ENCODE measurements around the gene UQCC3. TPM values are rescaled to one million over a fixed set of nuclear protein-coding genes. Genes with fewer than 3 reads are reported as not detected.

UQCC3 gene
- total and polyA plus RNA-seq, 2 donors (not counting 3 experiments of a cell fraction or from before 2014, with no cell fraction given): 8.6 to 15.5 TPM

GRCh38 chr11:62652161-62653006 is 19.1 kb upstream of the UQCC3 start:
- H3K27ac ChIP-seq (ENCODE audit: insufficient read depth, low read depth, low read length): peak overlapping the region; percentile 73
- DNase-seq (ENCODE audit: low read depth, low spot score): no peak
- H4K20me1 ChIP-seq (replicated peaks; ENCODE audit: control insufficient read depth, extremely low read depth, insufficient read depth, low read length): no peaks in the 10 kb centered on the region
- H2AFZ ChIP-seq (ENCODE audit: low read depth, low read length): peak overlapping the region; percentile 70
- H3K79me2 ChIP-seq (ENCODE audit: control insufficient read depth, insufficient read depth, low read length): peaks cover 21% of the 10 kb centered on the region
- ChIA-PET POLR2A (interaction anchor here (0.6 to 5.3 kb wide), 5 partner anchors 13 to 79 kb away, joined by 3 to 71 read pairs (median 6); partner anchors contain the start of genes C11orf98, CSKMT, EEF1G and TUT1), CTCF (interaction anchor here (0.7 to 1.4 kb wide), 7 partner anchors 11 to 257 kb away, joined by 3 to 15 read pairs (median 4); partner anchors contain the start of genes C11orf98, CSKMT, EML3 and ZBTB3)
- intact Hi-C loops (cut with micrococcal nuclease) (loop anchor here (1.0 to 5.0 kb wide), 2 partner anchors 13 to 55 kb away; partner anchors contain the start of genes BSCL2, C11orf98, CSKMT and GNG3), dilution Hi-C loops (cut with MboI; ENCODE audit: extremely low pct_ligation_motif_present, low sequenced_read_pairs) (no loop called here)
- TF ChIP-seq MYC (IDR thresholded peaks at IDR 0.05; ENCODE audit: low read depth, low read length) (no peak), MAX (IDR thresholded peaks at IDR 0.05; ENCODE audit: insufficient read depth, insufficient read length) (no peak), POLR2AphosphoS5 (IDR thresholded peaks at IDR 0.05; ENCODE audit: insufficient read depth, low read depth, low read length) (no peak), CTCF (IDR thresholded peaks at IDR 0.05; ENCODE audit: extremely low read depth in 1 of 2, insufficient read depth in 1 of 2, low read depth in 1 of 2, low read length in 2 of 2) (no peak), GATA2 (IDR thresholded peaks at IDR 0.05; ENCODE audit: insufficient read depth, insufficient read length, low read depth, low read length) (no peak), JUN (IDR thresholded peaks at IDR 0.05; ENCODE audit: borderline replicate concordance, insufficient read depth, insufficient read length, low read depth) (no peak), POLR2A (IDR thresholded peaks at IDR 0.05; ENCODE audit: low read depth, low read length) (no peak), FOS (IDR thresholded peaks at IDR 0.05; ENCODE audit: borderline replicate concordance, insufficient read depth, low read length) (no peak), EZH2 (IDR thresholded peaks at IDR 0.05; ENCODE audit: borderline replicate concordance, low read depth, low read length, severe bottlenecking) (no peak)
- BruUV-seq (replicated peaks): TSS peak; percentile 77
- H3K9ac ChIP-seq (replicated peaks; ENCODE audit: extremely low read depth, insufficient read depth, low read length): peak overlapping the region; percentile 95
- peak overlapping the region; percentile 78 for H3K4me2 ChIP-seq (ENCODE audit: insufficient read depth, low read length)
- H3K27me3 ChIP-seq (ENCODE audit: control insufficient read depth in 2 of 2, insufficient read depth in 2 of 2, low read length in 2 of 2): no peaks in the 10 kb centered on the region
- FAIRE-seq: peak; percentile 49
- H3K9me1 ChIP-seq (replicated peaks; ENCODE audit: control insufficient read depth, extremely low read depth, insufficient read depth, low read length): no peaks in the 10 kb centered on the region
- H3K4me1 ChIP-seq (ENCODE audit: control insufficient read depth, extremely low read depth, insufficient read depth, low read length): peaks cover 2% of the 10 kb centered on the region
- peaks cover 7 to 19% of the 10 kb centered on the region in 2 experiments for H3K36me3 ChIP-seq (ENCODE audit: control insufficient read depth in 2 of 2, extremely low read depth in 1 of 2, insufficient read depth in 2 of 2, low read length in 2 of 2)
- H3K9me3 ChIP-seq (replicated peaks; ENCODE audit: control insufficient read depth, insufficient read depth, low read length): no peaks in the 10 kb centered on the region
- H3K4me3 ChIP-seq (replicated peaks in 1 of 3; ENCODE audit: insufficient read depth in 1 of 3, low read depth in 1 of 3, low read length in 3 of 3): peak overlapping the region; percentile 61 to 76 (median 74)

Data from endothelial cell of umbilical vein (primary cell).